Left lung (tissue), 10 donors: ENCODE measurements around the gene MICU1. TPM values are rescaled to one million over a fixed set of nuclear protein-coding genes. Genes with fewer than 3 reads are reported as not detected.
"Not testable (repeated sequence)": the region's sequence is repeated elsewhere in the genome, so short reads cannot be mapped to it uniquely, and the experiment has no call there.

Source experiments
- ATAC-seq: fragments of 200-7000 bp; cut with Tn5 transposase; one replicate; pipeline ENCODE4 v1.9.1; 2020; ENCODE audit warnings: moderate library complexity
- DNase-seq, 4 donors: peaks; one replicate each; pipeline ENCODE4 v3.0.0-alpha.2; 2013 to 2020
- H3K27ac ChIP-seq, 2 donors: fragments of 200-600 bp; sonication (generic) in 1 of 2; one replicate each; pipeline versions ENCODE4 v1.5.0 to v1.8.0; 2020 to 2021
- H3K27me3 ChIP-seq, 2 donors: fragments of 200-600 bp; sonication (generic) in 1 of 2; one replicate each; pipeline versions ENCODE4 v1.5.0 to v1.8.0; 2020 to 2021
- H3K36me3 ChIP-seq, 2 donors: fragments of 200-600 bp; sonication (generic) in 1 of 2; one replicate each; pipeline versions ENCODE4 v1.5.0 to v1.8.0; 2020 to 2021
- H3K4me1 ChIP-seq, 2 donors: fragments of 200-600 bp; one replicate each; pipeline ENCODE4 v1.8.0; 2021
- H3K4me3 ChIP-seq, 2 donors: fragments of 200-600 bp; sonication (generic) in 1 of 2; one replicate each; pipeline versions ENCODE4 v1.5.0 to v1.8.0; 2020 to 2021; ENCODE audit warnings: mild to moderate bottlenecking in 1 of 2
- H3K9me3 ChIP-seq, 2 donors: fragments of 200-600 bp; sonication (generic) in 1 of 2; one replicate each; pipeline versions ENCODE4 v1.5.0 to v1.8.0; 2020 to 2021
- intact Hi-C, 2 donors: fragments of 100-400 bp; cut with DNase I; formaldehyde crosslinking; loops; one replicate each; pipeline versions ENCODE4 v1.11.2 to v1.14.2; 2022
- polyA plus RNA-seq, 6 donors: library from polyadenylated mRNA; unstranded; fragments of 120-200 nt; gene quantifications; one replicate each; pipeline ENCODE4 v1.2.1, GENCODE V29; 2013; ENCODE audit not compliant: insufficient read length in 6 of 6
- total RNA-seq, 2 donors: library from RNA; stranded (reverse); fragmentation: NEBNext Ultra II Directional; extraction: Animal tissue kit (Norgen Biotek cat#: 25700); gene quantifications; one replicate each; pipeline ENCODE4 v1.2.1, GENCODE V29; 2021
- TF ChIP-seq, protein P1 (sequence below), 2 donors: fragments of 200-600 bp; sonication (generic) in 1 of 2; IDR thresholded peaks; one replicate each; pipeline versions ENCODE4 v1.5.0 to v1.8.0; 2021; ENCODE audit warnings: antibody characterized with exemption in 2 of 2
- donor health status: DM: no; HTN: yes; CAD: no.
- donor health status: DM: no; HTN: no; CAD: no.

The MICU1 gene
- total and polyA plus RNA-seq, 8 donors: 49.8 to 67.4 (median 56.0) TPM

DNA sequence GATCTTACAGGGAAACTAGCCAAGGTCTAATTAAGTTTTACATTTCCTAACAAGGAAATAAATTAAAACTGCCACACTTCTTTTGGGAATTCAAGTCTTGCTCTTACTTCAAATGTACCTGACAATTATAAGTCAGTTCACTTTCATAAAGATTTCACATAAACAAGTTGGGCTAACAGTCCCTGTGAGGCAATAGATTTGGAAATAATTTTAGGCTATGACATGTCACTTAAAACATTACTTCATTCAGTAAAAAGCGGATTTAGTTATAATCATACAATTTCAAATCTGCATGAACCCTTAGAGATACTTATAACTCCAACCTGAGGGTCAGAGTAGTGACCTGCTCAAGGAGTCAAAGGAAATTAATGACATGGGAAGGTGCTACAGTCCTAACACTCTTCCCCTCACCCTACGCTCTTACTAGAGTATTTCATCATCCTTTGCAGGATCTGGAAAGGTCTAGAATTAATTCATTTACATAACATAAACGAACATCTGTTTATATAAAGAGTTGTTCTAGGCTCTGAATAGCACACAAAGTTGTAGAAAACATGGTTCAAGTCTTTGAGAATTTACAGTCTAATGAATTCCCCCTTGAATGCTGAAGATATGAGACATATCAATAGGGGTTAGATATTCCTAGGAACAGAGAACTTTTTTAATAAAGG, 238.8 kb downstream of the MICU1 start:
- TF ChIP-seq, protein P1, sequence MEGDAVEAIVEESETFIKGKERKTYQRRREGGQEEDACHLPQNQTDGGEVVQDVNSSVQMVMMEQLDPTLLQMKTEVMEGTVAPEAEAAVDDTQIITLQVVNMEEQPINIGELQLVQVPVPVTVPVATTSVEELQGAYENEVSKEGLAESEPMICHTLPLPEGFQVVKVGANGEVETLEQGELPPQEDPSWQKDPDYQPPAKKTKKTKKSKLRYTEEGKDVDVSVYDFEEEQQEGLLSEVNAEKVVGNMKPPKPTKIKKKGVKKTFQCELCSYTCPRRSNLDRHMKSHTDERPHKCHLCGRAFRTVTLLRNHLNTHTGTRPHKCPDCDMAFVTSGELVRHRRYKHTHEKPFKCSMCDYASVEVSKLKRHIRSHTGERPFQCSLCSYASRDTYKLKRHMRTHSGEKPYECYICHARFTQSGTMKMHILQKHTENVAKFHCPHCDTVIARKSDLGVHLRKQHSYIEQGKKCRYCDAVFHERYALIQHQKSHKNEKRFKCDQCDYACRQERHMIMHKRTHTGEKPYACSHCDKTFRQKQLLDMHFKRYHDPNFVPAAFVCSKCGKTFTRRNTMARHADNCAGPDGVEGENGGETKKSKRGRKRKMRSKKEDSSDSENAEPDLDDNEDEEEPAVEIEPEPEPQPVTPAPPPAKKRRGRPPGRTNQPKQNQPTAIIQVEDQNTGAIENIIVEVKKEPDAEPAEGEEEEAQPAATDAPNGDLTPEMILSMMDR (IDR thresholded peaks at IDR 0.05): no peak
- H3K36me3 ChIP-seq: no peaks in the 10 kb centered on the region
- H3K4me1 ChIP-seq: peaks cover 0 to 12% of the 10 kb centered on the region in 2 donors
- intact Hi-C loops: no loop called here
- H3K27me3 ChIP-seq: no peaks in the 10 kb centered on the region
- ATAC-seq (no peak), DNase-seq (no peak)
- H3K4me3 ChIP-seq: no peak overlapping the region
- H3K9me3 ChIP-seq: no peaks in the 10 kb centered on the region
- peak overlapping the region in 1 of 2 donors; percentile 13 for H3K27ac ChIP-seq

DNA sequence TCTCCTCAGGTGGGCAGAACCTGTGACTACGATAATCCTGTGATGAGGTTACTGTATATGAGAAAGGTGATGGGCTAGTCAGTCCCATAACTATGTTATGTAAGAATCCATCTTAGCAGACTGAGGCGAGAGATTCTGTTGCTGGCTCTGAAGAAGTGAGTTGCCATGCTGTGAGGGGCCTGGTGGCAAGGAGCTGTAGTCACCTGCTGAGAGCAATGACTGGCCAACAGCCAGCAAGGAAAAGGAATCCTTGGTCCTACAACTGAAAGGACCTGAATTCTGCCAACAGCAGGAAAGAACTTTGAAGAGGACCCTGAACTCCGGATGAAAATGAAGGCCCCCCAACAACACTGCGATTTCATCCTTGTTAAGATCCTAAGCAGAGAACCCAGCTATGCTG, 240.2 kb downstream of the MICU1 start:
- Histone ChIP-seq H3K36me3 (peaks cover 0 to 4% of the 10 kb centered on the region in 2 donors), H3K27ac (no peak overlapping the region), H3K9me3 (no peaks in the 10 kb centered on the region), H3K4me1 (peaks cover 0 to 12% of the 10 kb centered on the region in 2 donors), H3K4me3 (no peak overlapping the region), H3K27me3 (no peaks in the 10 kb centered on the region)
- TF ChIP-seq, protein P1 (IDR thresholded peaks at IDR 0.05): no peak
- intact Hi-C loops: no loop called here
- no peak for DNase-seq
- no peak for ATAC-seq

DNA sequence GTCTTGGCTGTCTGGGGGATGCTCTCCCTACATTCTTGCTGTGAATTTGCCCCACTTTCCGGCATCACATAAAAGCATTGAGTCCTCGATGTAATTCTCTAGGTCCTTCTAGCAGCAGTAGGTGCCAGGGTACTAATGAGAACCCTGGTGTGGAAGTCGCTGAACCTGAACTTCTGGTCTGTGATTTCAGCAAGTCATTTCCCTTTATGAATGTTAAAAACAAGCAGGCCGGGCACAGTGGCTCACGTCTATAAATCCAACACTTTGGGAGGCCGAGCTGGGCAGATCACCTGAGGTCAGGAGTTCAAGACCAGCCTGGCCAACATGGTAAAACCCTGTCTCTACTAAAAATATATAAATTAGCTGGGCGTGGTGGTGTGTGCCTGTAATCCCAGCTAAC, 240.9 kb downstream of the MICU1 start:
- H3K9me3 ChIP-seq, H3K4me3 ChIP-seq, ATAC-seq, H3K27me3 ChIP-seq, intact Hi-C loops, H3K36me3 ChIP-seq: not testable (repeated sequence)
- H3K4me1 ChIP-seq: peaks cover 0 to 12% of the 10 kb centered on the region in 2 donors
- peak in 2 of 4 donors; percentile 14 to 48 for DNase-seq
- H3K27ac ChIP-seq: peak overlapping the region in 1 of 2 donors; percentile 23

DNA sequence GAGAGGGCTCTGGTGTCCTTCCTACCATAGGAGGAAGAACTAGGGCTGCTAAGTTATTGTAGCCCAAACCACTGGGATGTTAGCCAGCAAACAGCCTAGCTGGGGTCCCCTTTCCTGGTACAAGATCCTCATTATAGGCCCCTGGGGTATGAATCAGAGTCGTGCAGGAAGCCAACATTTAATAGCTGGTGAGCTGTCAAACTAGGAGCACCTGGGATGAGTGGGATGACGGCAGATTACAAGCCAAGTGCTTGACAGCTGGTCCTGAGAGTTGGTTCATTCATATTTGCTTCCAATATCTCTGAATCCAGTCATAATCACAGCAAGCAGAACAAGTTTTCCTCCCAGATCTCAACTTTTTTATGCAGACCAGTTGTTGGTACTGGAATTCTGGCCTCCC, 246.1 kb downstream of the MICU1 start:
- TF ChIP-seq, protein P1 (IDR thresholded peaks at IDR 0.05): no peak

DNA sequence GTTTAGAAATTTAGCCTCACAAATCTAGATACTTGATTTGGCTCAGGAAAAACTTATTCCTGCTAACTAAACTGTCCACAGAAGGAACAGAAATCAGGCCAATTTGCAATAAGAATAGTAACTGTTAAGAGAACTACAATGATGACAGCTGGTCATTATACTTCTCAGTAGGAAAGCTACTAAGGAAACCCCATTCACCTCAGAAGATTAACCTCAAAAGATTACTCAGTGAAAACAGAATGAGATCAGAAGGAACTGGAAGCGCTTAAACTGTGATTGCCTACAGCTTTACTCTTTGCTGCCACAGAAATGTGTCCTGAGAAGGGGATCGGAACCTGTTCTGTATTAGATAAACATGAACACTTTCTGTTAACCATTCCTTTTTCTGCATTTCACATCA, 246.8 kb downstream of the MICU1 start:
- TF ChIP-seq, protein P1 (IDR thresholded peaks at IDR 0.05): no peak
- peaks cover 0 to 20% of the 10 kb centered on the region in 2 donors for H3K36me3 ChIP-seq

More for the DNA sequence above, 246.1 kb downstream of the MICU1 start:
- ATAC-seq (no peak), DNase-seq (no peak)
- intact Hi-C loops: no loop called here
- H3K9me3 ChIP-seq: no peaks in the 10 kb centered on the region
- H3K4me1 ChIP-seq: no peaks in the 10 kb centered on the region
- H3K4me3 ChIP-seq: no peak overlapping the region
- no peaks in the 10 kb centered on the region for H3K27me3 ChIP-seq
- no peak overlapping the region for H3K27ac ChIP-seq
- H3K36me3 ChIP-seq: peaks cover 0 to 13% of the 10 kb centered on the region in 2 donors

DNA sequence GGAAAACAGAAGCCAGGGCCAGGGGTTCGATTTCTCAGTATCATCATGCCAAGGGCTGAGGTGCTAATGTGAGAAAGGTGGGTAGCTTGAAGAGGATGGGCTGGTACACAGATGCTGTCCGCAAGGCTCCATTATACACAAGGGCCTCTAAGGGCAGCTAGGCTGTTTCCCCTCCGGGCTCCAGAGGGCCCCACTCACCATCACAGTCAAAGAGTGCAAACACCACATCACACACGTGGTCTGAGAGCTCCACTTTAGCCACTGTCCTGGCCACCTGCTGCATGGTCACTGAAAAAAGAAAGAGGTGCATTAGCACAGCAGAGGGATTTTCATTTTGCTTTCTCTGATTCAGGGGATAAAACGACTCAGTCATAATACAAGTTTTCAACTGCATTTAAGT, 250.3 kb downstream of the MICU1 start:
- no peaks in the 10 kb centered on the region for H3K27me3 ChIP-seq
- no peak overlapping the region for H3K27ac ChIP-seq
- H3K4me3 ChIP-seq: no peak overlapping the region
- DNase-seq: no peak
- TF ChIP-seq, protein P1 (IDR thresholded peaks at IDR 0.05): no peak
- H3K4me1 ChIP-seq: no peaks in the 10 kb centered on the region
- H3K36me3 ChIP-seq: peaks cover 0 to 40% of the 10 kb centered on the region in 2 donors
- peak; percentile 66 for ATAC-seq
- H3K9me3 ChIP-seq: no peaks in the 10 kb centered on the region
- intact Hi-C loops: no loop called here

More for the DNA sequence above, 246.8 kb downstream of the MICU1 start:
- no peaks in the 10 kb centered on the region for H3K4me1 ChIP-seq
- no peak for ATAC-seq
- H3K9me3 ChIP-seq: no peaks in the 10 kb centered on the region
- no peak overlapping the region for H3K4me3 ChIP-seq
- intact Hi-C loops: no loop called here
- no peaks in the 10 kb centered on the region for H3K27me3 ChIP-seq
- H3K27ac ChIP-seq: no peak overlapping the region
- no peak for DNase-seq
